Panc1 (cell line): ENCODE results near the gene TEX26.

Source experiments
- POLR2AphosphoS5 ChIP-seq: IDR thresholded peaks from 2 replicates; pipeline ENCODE4 v1.6.1; 2012; ENCODE audit warnings: mild to moderate bottlenecking, low read depth, low read length, moderate library complexity
- TF ChIP-seq, protein P1 (sequence below): fragments of 450-650 bp; IDR thresholded peaks from 2 replicates; pipeline ENCODE4 v1.5.1; 2017; ENCODE audit warnings: mild to moderate bottlenecking

DNA sequence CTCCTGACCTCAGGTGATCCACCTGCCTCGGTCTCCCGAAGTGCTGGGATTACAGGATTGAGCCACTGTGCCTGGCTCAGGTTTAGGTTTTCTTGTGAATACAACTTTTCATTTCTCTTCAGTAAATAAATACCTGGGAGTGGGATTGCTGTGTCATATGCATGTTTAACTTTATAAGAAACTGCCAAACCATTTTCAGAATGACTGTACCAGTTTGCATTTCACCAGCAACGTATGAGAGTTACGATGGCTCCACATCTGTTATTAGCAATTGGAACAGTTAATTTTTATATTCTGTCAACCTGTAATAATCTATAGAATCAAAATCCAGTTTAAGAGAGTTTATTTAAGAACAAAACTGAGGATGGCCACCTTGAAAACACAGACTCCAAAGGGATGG, 52.2 kb downstream of the TEX26 start:
- TF ChIP-seq, protein P1, sequence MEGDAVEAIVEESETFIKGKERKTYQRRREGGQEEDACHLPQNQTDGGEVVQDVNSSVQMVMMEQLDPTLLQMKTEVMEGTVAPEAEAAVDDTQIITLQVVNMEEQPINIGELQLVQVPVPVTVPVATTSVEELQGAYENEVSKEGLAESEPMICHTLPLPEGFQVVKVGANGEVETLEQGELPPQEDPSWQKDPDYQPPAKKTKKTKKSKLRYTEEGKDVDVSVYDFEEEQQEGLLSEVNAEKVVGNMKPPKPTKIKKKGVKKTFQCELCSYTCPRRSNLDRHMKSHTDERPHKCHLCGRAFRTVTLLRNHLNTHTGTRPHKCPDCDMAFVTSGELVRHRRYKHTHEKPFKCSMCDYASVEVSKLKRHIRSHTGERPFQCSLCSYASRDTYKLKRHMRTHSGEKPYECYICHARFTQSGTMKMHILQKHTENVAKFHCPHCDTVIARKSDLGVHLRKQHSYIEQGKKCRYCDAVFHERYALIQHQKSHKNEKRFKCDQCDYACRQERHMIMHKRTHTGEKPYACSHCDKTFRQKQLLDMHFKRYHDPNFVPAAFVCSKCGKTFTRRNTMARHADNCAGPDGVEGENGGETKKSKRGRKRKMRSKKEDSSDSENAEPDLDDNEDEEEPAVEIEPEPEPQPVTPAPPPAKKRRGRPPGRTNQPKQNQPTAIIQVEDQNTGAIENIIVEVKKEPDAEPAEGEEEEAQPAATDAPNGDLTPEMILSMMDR, result no peak
- no peak for TF ChIP-seq POLR2AphosphoS5
